CD4-positive, alpha-beta T cell treated with Interleukin-1 beta for 1 hour (primary cell): ENCODE results near the gene COQ8A.

ENCODE experiments used
- DNase-seq, 2 donors: peaks; one replicate each; pipeline ENCODE4 v3.0.0-alpha.2; 2020 to 2022

Gene COQ8A

GRCh38 chr1:226974544-226975258, 34.6 kb downstream of the COQ8A start:
- DNase-seq, result no peak

DNA sequence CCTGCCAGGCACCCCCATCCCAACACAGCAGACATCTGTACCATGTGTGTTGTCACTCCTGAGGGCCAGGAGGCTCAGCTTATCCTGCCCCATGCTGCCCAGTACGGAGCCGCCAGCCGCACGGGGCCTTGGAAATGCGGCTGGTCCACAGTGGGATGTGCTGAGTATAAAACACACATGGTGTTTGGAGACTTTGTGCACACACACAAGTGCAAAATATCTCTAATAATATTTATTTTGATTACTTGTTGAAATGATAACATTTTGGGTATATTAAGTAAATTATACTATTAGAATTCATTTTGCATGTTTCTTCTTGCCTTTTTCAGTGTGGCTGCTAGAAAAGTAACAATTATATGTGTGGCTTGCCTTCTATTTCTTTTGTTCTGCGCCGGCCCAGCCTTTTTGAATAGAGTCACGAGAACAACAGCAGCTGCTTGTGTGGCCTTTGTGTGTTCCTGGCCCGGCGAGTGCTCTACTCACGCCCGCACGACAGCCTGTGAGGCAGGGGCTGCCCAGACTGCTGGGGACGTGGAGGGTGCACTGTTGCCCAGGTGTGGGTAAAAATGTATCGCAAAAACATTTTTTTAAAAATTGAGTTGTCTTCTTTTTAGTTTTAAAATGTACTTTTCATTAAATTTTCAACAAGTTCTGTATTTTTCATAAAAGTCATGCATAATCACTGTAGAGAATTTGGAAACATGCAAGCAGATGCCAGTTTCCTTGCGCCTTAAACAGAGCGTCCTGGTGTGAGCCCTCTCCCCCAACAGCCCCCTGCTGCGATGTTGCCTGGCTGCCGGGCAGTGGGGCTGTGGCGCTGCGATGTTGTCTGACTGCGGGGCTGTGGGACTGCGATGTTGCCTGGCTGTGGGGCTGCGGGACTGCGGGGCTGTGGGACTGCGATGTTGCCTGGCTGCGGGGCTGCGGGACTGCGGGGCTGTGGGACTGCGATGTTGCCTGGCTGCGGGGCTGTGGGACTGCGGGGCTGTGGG, 35.5 kb downstream of the COQ8A start:
- DNase-seq, result no peak

DNA sequence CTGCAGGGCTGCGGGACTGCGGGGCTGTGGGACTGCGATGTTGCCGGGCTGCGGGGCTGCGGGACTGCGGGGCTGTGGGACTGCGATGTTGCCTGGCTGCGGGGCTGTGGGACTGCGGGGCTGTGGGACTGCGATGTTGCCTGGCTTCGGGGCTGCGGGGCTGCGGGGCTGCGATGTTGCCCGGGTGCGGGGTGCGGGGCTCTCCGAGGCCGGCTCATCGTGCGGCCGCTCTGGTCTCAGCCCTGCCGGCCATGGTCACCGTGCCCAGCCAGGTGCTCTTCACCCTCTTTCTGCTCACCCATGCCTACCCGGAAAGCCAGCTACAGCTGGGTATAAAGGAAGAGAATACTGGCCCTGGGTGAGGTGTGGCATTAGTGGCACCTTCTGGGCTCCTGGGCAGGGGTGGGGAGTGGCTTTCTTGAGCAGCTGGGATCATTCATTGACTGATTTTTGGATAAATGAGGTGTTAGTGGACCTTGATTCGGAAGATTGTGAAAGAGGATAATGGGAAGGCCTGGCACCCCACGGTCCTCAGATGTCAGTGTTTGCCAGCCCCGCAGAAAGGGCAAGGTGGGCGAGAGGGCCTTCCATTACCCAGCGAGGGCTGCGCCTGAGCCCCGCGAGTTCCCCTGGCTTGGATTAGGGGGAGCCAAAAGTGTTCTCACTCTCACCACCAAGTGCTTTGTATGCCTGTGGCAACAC, 36.3 kb downstream of the COQ8A start:
- no peak for DNase-seq

DNA sequence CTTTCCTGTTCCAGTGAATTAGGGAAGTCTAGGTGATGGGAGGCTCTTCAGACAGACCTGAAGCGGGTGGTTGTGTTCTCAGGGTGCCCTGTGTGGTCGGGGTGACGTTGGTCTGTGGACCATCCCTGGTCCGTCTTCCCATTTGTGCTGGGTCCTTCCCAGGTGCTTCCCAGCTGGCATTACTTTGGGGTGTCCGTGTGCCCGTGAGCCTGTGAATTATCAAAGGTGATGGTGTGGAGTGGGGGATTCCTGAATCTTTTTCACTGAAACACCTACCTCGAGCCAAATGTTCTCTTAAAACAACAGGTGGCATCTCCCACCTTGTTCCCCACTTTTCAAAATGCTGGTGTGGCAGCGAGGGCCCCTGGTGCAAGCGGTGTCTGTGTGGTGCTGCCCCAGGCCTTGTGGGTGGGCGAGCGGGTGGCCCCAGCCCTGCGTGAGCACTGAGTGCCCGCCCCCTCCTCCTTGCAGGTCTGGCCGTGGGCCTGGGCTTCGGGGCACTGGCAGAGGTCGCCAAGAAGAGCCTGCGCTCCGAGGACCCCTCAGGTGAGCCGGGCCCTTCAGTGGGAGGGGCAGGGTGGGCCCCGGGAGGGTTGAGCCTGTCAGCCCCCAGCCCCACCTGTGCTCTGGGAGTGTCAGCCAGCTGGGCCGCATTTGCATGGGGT, 37.0 kb downstream of the COQ8A start:
- DNase-seq, result no peak

DNA sequence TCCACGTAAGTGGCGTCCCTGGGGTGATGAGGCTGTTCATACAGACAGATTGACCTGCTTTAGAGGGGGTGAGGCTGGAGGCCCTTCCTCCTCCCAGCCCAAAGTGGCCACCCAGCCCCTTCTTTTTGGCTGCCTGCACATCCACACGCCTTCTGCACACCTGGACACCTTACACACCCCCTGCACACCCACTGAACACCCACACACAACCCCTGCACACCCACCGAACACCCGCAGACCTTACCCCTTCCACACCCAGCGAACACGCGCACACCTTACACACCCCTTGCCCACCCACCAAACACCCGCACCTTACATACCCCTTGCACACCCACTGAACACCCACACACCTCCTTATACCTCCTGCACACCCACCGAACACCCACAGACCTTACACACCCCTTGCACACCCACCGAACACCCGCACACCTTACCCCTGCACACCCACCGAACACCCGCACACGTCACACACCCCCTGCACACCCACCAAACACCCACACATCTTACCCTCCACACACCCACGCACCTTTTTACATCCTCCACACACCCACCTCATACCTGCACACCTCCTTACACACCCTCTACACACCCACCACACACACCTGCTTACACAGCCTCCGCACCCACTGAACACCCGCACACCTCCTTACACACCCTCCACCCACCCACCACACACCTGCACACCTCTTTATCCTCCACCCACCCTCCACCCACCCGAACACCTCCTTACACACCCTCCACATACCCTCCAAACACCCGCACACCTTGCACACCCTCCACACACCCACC, 37.7 kb downstream of the COQ8A start:
- DNase-seq, result no peak

GRCh38 chr1:226978432-226979114, 38.5 kb downstream of the COQ8A start:
- DNase-seq, result no peak

- no peak for DNase-seq
These were observed 39.0 kb downstream of the COQ8A start for GRCh38 chr1:226979115-226979516.

- DNase-seq, result no peak
These were observed 39.5 kb downstream of the COQ8A start for GRCh38 chr1:226979517-226980121.

GRCh38 chr1:226980122-226980560, 40.0 kb downstream of the COQ8A start:
- DNase-seq, result no peak

- no peak for DNase-seq
These were observed 40.7 kb downstream of the COQ8A start for GRCh38 chr1:226980565-226981385.

DNA sequence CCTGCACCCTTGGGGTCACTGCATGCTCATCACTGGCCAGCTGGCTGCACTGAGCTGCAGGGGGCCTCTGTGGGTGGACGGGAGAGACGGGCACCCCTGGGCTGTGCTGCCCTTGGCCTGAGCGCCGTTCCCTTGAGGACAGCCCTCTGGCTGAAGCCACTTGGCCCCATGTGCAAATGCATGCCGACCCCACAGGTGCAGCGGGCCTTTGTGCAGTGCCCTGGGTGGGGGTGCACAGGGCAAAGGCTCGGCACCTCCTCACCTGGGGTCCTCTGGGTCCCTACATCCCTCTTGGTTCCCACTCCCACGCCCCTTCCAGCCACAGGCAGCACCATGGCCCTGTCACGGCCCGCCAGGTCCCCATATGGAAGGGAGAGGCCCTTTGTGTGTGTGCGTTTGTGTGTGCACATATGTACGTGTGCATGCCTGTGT, 41.3 kb downstream of the COQ8A start:
- DNase-seq, result no peak

GRCh38 chr1:226981838-226982237, 41.7 kb downstream of the COQ8A start:
- no peak for DNase-seq

- no peak for DNase-seq
These were observed 42.5 kb downstream of the COQ8A start for GRCh38 chr1:226982451-226983177.

DNA sequence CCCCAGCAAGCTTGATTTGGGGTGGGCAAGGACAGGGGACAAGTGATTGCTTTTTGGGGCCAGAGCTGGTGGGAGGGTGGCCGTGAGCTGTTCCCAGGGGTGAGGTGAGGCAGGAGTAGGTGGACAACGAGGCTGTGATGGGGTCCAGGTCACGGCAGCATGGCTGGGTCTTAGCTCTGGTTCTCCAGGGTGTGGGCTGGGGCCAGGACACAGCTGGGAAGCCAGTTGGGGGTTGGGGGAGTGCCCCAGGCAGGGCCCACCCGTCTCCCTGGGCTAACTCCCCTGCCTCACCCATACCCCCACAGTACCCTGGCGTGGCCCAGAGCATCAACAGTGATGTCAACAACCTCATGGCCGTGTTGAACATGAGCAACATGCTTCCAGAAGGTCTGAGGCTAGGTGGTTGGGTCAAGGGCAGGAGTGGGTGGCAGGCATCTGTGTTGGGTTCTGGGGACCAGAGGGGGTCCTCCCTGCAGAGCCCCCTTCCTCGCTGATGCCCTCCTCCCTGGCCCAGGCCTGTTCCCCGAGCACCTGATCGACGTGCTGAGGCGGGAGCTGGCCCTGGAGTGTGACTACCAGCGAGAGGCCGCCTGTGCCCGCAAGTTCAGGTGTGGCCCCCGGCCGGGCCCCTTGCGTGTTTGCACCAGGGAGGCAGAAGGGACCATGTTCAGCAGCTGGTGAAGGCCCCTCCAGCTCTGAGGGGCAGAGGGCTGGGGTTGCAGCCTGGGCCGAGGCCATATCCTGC, 43.3 kb downstream of the COQ8A start:
- DNase-seq, result no peak

DNA sequence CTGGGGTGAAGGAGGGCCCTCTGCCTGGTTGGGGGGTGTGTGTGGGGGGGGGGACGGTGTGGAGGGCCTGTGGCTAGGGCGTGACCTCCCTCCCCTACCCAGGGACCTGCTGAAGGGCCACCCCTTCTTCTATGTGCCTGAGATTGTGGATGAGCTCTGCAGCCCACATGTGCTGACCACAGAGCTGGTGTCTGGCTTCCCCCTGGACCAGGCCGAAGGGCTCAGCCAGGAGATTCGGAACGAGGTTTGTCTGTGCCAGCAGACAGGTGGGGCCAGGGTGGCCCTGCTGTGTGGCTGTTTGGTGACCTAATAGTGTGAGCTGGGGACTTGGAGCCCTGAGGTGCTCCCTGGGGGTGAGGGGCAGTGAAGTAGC, 43.9 kb downstream of the COQ8A start:
- DNase-seq, result no peak

- DNase-seq, result no peak
These were observed 44.6 kb downstream of the COQ8A start for GRCh38 chr1:226984521-226985238.

- no peak for DNase-seq
These were observed 45.2 kb downstream of the COQ8A start for GRCh38 chr1:226985239-226985838.
